Stimulated activated CD4-positive, alpha-beta T cell treated with anti-CD3 and anti-CD28 coated beads, Interleukin-15, amount 100 ng/mL, for 24 hours (primary cell): ENCODE measurements around the gene ALG5.

ENCODE experiments used
- DNase-seq: peaks from one replicate; pipeline ENCODE4 v3.0.0-alpha.2; 2020

ALG5 gene, protein sequence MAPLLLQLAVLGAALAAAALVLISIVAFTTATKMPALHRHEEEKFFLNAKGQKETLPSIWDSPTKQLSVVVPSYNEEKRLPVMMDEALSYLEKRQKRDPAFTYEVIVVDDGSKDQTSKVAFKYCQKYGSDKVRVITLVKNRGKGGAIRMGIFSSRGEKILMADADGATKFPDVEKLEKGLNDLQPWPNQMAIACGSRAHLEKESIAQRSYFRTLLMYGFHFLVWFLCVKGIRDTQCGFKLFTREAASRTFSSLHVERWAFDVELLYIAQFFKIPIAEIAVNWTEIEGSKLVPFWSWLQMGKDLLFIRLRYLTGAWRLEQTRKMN

DNA sequence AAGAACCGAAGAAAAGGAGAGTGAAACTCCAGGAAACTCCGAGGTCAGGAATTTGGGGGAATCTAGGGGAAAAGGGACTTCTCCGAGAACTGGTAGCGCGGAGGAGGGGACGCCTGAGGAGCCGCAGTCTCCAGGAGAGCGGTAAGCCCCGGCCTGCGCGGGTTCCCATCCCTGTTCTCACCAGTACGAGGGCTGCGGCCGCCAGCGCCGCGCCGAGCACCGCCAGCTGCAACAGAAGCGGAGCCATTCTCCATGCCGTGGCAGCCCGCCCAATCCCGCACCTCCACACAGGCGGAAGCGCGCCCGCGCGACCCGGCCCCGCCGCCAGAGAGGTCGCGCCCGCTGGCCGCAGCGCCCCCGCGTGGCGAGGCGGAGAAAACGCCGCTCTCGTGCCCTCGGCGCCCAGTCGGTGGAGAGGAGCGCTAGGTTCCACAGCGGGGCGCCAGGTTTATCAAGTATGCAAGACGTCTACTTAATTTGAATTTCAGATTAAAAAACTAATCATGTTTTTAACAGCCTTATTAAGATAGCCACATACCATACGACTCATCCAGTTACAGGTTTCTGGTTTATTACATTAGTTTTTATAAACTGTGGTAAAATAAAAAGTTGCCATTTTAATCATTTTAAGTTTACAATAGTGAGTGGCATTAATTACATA, at the start of gene ALG5:
Gene ALG5, minus strand, starts transcription at position 287 of the 661 bp plus-strand sequence. Its CDS starts 40 bp downstream, at position 247.
- DNase-seq: peak; percentile 92

DNA sequence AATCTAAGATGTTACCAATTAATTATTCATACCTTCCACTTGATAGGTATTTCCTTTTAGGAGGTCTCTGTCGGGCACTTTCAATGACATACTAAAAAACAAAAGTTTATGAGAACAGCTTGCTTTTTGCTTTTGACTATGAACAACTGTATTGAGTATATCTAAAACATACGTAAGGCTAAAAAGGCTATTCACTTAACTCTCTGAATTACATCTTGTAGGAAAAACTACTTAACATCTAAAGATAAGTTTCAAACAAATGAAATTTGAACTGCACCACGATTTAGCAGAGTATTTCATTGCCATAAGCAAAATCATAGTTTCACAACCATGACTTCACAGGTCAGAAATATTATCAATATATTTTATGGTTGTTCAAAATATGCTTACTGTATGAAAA, 48.7 kb upstream of the ALG5 start:
- DNase-seq: no peak

DNA sequence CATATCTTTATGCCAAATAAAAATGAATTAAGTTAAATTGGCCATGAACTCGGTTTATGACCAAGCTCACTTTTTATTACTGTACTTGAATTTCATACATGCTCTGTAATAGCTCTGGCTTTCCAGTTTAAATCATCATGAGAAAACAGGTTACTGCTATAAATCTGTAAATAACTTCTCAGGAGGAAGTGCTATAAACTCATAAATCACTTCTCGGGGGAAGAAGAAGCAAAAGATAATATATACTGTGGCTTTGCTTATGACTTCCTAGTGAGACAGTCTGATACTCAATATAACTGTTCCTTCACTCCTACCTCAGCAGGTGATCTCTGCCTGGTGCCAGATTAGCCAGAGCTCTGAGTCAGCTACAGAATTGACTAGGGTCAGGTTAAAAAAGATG, 47.9 kb upstream of the ALG5 start:
- DNase-seq: no peak

DNA sequence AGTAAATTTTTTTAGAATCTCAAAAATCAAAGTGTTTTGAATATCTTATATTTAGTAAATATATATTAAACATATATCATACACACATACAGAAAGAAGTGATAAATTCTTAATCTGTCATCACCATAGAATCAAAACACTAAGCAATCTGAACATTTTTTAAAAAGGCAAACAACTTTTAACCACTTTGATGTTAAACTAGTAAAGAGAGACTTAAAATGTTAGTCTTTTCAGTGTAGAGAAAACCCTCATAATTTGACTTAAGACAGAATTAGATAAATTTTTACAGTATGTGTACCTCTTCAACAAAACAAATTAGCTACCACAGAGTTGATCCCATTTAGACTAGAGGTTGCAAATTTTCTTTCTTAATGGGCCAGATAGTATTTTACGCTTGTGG, 46.9 kb upstream of the ALG5 start:
- DNase-seq: no peak

DNA sequence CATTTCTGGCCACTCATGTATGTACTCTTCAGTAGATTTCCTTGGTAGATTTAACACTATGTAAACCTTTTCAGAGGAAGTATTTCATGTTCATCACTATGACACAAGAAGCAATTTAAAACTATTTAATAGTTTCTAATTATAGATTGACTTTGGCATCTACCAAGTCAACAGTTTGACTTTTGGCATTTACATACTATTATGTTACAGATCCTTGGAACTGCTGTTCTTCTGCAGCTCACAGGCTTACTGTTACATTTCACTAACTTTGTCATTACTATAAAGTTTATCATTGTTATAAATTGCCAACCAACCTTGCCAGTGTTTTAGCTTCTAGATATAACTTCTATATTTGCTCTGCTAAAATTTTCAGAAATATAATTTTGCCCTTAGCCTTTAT, 41.6 kb upstream of the ALG5 start:
- no peak for DNase-seq

DNA sequence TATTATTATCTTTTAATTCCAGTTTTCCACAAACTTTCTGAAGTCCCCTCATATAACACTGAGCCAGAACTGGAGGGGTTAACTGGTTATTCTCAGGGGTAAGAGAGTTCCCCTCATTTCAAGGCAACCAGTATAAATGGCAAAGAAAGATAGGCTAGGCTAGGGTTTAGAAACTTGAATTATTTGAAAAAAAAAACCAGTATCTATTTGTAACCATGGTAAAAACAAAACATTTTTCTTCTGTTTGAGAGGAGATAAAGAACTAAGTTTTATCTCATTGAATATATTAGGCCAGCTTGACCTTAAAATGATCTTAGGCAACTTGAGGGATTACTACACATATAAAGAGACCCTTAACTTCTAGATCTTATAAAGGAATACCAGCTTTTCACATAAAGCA, 40.8 kb upstream of the ALG5 start:
- DNase-seq: no peak

DNA sequence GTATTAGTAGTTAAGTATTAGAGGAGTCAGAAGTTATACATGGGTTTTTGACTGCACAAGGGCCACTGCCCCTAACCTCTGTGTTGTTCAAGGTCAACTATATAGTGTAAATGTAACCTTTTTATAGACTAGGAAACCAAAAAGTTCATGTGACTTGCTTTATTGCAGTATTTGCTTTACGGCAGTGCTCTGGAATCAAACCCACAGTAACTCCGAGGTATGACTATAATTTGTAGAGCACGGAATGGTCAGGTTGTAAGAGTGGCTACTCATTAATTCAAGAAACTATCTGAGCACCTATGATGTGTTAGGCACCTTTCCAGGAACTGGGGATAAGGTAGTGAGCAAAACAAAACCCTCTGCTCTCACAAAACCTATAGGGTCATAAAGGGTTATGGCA, 38.1 kb upstream of the ALG5 start:
- no peak for DNase-seq

DNA sequence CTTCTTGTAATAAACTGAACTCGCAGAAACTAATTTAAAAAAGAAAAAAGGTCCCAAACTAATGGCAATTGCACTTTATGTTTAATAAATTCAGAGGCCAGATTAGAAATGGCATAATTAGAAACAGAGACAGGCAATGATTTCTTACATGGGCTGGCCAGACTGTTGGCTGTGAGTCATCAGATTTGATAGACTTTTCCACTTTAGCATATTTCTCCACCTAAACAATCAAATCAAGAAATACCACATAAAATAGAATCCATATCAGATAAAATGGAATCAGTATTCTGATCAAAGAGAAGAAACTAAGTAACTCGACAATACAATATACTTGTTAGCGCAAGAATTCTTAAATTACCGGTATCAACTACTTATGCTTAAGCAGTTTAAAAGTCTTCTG, 30.5 kb upstream of the ALG5 start:
- no peak for DNase-seq

DNA sequence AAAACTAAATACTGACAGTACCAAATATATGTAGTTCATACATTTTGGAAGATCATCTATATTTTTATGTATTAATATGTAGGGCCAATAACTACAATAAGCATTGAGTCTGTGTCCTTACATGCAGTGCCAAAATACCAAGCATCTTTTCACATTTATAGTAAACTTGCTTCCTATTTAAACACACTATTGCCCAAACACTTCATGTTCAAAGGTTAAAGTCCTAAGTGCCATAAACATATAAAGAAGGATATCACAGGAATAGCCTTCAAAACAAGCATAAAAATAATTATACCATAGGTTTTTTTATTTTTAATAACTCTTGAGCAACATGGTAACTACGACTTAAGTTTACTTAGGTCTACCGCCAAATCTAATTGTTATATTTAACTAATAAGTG, 28.5 kb upstream of the ALG5 start:
- DNase-seq: no peak

DNA sequence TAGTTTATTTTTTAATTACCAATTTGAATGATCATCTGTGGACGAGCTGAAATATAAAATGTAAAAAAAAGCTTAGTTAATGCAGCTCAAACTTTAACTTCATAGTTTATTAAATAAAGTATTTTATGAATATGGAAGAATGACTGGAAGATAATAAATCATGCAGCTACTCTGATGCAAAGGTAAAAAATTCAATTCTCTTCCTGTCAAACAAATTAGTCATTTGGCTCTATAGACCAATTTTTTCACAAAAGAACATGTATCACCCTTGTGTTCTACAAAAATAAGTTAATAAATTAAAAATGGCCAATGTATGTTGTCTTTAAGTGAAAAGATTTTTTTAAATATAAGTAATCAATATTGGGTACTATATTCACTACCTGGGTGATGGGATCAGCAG, 27.6 kb upstream of the ALG5 start:
- no peak for DNase-seq

DNA sequence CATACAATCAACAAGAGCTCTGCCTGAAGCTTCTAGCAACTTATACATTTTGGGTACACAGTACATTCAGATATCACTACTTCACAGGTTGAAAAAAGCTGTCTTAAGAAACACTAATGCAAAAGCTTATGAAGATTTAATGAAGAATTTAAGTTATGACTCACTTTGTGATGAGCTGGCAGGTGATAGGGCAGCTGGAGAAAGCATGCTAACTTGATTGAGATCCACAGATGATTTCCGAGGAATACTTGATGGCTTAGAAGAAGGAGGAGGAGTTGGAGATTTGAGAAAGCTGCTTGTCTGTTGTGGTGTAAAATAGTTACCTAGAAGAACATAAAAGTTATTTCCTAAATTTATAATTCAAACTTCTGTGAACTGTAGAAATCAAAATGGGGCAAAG, 24.7 kb upstream of the ALG5 start:
- DNase-seq: no peak

DNA sequence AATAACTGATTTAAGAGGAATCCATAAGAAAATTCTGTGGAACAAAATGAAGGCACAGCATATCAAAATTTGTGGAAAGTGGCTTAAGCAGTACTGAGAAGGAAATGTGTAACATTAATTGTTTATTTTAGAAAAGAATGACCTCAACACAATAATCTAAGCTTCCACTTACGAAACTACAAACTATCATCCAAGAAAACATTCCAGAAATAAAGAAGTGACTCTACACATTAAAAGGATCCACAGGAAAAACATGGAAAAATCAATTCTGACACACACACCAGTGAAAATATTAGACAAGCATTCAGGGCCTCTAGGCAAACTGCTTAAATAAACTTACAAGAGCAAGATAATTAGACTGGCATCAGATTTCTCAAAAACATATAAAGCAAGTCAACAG, 15.5 kb upstream of the ALG5 start:
- no peak for DNase-seq

DNA sequence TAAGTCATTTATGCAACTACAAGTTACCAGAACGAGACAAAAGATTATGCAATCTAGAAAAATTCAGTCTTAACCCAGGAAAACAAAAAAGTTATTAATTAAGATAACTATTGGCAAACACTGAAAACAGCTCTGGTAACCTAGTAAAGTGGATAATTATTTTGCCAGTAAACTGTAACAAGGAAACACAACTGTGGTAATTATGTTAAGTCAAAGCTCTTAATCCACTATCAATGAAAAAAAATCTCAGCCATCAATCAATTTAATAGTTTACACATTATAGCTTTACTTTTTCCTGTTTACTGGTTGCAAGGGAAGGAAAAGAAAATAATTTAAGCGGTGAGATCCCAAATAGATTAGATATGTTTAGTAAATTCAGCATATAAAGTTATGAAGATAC, 12.6 kb upstream of the ALG5 start:
- DNase-seq: no peak

DNA sequence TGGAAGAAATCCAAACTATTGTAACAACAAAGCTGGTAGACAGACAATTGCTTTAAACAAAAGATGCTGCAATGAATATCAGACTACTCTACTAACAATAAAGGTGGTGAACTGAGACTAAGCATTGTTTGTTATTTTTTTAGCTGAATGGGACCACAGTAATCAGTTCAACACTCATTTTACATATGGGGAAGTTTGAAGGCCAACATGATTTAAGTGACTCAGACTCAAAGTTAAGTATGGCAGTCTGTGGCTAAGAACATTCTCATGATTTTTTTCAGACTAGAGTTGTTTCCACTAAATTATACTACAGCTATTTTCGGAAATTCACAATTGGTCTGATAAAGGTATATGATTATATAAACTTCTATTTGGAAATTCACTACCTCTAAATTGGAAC, 11.9 kb upstream of the ALG5 start:
- no peak for DNase-seq

DNA sequence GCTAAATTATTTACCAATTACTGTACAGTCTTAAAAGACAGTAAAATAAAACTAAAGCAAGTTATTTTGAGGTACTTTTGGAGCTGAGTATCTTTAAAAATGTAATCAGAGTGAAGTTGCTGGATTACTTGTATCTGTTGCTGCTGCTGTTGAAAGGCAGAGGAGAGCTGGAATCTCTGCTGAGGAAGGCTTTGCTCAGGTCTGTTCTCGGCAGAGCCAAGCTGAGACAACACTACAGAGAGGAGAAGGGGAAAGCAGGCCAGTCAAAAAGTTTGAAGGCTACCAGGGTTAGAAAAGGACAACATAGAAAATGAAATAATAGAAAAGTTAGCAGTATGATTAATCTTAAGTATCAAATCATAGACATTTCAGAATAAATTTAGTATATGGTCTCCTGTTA, 11.3 kb upstream of the ALG5 start:
- no peak for DNase-seq

DNA sequence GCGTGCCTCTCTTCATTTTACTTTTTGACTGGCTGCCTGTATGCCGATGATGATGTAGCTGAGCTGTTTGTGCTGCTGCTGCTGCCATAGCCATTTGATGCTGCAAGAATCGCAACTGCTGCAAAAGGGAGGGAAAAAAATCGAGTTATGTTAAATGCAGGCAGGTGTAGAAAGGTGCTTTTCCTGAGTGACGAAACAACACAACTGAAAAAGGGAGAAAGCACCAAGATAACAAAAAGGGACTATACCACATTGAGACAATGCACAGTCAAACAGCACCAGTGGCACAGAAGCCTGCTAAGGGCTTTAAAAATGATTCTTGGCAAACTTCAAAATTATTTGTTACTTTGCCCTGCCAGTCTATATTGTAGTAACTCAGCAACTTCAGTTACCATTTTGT, 10.6 kb upstream of the ALG5 start:
- no peak for DNase-seq

DNA sequence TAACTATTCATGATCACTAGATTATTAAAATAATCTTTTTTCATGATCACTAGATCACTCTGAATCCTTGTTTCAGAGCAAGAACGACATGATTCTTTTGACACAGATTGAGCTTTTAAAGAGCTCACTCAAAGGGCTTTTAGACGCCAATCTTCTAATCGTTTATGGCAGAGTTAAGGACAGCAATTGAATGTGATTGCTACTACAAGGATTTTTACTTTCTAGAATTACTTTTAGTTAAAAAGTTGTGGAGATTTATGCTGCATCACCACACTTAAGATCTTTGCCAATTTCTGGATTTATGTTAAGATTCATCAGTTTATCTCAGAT, 2.7 kb upstream of the ALG5 start:
- DNase-seq: no peak

DNA sequence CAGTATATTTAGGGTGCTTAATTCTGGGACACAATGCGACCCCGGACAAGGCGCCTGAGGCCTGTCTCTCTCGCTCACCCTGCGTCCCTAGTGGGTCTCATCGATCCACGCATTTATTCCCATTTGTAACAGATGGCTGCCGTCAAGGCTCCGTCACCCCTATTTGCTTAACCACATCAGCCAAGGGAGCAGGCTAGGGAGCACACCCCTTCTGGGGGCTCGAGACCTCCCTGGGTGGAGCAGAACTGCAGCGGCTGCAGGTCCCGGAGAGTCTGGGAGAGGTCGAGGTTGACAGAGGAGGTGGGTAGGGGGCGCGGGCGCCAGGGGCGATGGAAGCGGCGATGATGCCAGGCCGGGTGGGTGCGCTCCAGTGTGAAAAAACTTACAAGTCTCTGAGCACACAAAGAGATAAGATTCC, 507 bp downstream of the ALG5 start:
- DNase-seq: peak; percentile 27

DNA sequence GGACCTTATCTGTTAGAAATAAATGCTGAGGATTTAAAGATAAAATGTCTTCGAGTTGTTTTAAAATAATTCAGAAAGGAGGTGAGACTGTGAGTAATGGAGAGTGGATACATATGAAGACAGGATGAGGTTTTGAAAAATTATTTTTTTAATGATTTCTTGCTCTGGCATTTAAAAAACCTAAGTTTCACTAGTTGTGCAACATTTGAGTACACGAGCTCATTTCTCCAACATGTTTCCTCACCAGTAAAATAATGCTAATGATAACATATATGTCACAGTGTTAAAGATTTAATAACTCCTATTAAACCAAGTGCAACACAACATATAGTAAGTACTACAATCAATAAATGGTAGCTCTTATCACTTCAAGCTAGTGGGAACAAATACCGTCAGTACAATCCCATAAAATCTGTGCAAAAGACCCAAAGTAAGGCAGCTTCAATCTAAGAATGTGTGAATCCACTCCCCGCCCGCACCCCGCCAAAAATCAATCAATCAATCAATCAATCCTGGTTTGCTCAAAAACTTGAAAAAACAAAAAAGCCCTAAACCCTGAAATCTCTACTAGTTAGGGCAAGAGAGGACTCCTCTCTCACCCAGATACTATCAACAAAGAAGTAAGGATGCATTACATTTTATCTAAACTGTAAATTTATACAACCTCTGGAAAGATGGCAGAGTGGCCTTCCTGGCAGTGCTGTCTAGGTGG, 1.3 kb downstream of the ALG5 start:
- DNase-seq: no peak

DNA sequence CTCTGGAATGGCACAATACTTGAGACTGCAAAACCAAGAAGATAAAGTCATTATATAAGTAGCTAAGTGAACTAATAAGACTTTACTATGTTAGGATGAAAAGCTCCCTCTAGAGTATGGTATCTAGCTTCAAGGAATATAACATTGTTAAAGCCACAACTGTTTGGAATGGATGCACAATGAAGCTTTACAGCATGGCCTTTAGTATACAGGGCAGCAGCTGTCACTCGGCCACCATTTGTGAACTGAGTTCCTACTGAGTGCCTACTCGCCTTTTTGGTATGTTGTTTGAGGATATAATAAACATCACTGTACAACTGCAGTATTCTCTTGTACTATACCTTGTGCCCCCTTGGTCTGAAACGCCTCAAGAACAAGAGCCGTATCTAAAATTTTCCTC, 6.8 kb downstream of the ALG5 start:
- DNase-seq: no peak

DNA sequence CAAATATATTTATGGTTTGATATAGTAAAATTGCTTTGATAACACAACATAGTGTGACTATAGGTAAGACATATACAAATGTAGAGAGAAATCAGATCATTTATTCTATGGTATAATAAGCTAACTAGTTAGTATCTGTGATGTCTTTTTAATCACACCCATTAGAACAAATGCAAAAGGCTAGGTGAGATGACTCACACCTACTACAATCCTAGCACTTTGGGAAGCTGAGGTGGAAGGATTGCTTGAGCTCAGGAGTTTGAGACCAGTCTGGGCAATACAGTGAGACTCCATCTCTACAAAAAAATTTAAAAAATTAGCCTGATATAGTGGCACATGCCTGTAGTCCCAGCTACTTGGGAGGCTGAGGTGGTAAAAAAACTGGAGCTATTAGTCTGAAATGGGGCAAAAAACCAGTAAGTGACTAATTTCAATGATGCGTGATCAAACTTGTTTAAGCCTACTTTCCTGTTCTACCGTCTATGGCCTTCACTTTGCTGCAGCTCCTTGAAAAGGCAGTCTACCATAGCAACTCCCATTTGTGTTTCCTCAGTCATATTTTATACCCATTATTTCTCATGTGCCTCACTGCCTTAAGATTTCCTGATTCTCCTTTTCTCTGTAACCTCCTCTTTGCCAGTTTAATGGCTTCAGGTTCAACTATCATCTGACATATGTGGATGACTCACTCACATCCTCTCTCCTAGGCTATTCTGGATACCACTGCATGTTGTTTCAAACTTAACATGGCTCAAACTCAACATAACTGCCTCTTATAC, 12.5 kb downstream of the ALG5 start:
- no peak for DNase-seq

DNA sequence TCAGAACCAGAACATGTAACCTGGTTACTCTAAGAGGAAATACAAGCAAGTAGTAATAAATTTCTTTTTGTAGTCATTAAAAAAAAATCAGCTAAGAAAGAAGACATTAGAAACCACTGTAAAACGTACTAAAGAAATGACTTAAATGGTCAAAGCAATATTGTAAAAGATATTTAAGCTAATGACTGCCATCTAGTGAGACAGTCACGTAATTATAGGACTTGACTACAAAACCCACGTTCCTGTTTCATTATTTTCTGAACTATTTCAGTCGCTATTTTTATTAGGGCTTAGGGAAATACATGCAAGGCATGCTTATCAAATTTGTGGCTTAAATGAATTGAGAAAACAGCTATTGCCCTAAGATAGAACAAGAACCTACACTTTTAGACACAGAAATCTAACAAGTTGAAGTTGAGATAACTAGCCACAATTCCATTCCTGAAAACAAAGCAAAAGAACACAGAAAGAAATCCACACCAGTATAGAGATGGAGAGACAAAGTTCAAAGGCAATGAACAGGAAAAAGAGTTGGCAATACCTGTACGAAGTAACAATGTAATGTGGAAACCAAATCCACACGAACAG, 17.9 kb downstream of the ALG5 start:
- DNase-seq: no peak

DNA sequence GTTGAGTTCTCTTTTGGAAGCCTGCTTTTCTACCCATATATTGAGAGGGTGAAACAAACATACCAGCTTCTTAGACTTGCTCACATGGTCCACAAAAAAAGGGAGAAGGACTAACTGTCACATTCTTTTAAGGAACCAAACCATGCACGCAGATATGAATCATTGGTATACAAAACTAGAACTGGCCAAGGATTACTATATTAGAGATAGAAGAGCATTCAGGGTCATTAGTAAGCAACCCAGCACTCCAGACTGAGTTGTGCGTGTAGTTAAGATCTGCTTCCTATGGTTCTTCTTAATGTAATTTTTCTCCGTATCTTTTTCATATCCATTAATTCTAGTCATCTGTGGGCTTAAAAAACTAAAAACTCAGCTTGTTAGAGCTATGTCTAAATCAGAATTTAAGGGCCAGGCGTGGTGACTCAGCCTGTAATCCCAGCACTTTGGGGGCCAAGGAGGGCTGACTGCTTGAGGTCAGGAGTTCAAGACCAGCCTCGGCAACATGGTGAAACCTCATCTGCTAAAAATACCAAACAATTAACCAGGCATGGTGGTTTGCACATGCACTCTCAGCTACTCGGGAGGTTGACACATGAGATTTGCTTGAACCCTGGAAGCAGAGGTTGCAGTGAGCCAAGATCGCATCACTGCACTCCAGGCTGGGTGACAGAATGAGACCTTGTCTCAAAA, 19.6 kb downstream of the ALG5 start:
- no peak for DNase-seq
